Astrocyte (in vitro differentiated cells and primary cell): ENCODE results near the gene ACOX3. TPM values are rescaled to one million over a fixed set of nuclear protein-coding genes. Genes with fewer than 3 reads are reported as not detected.

Source experiments
- DNase-seq: peaks from one replicate; pipeline ENCODE4 v3.0.0-alpha.2; 2010; ENCODE audit warnings: low read depth
- FAIRE-seq: peaks from 2 replicates; lab custom pipeline; 2011; peaks lifted over from hg19 to GRCh38; lab: Jason Lieb, UNC
- H2AFZ ChIP-seq: 2 replicates; pipeline ENCODE4 v1.6.0; 2012; ENCODE audit warnings: low read depth, low read length, inconsistent platforms
- H3K27ac ChIP-seq: 2 replicates; pipeline ENCODE4 v1.5.1; 2011; ENCODE audit warnings: low read depth, low read length, inconsistent platforms
- H3K27me3 ChIP-seq: 2 replicates; pipeline ENCODE4 v1.6.0; 2011; ENCODE audit warnings: low read length, inconsistent platforms; ENCODE audit not compliant: insufficient read depth
- H3K36me3 ChIP-seq: 2 replicates; pipeline ENCODE4 v1.5.1; 2011; ENCODE audit warnings: low read length, inconsistent platforms; ENCODE audit not compliant: insufficient read depth
- H3K4me1 ChIP-seq: 2 replicates; pipeline ENCODE4 v1.5.1; 2011; ENCODE audit warnings: low read length, inconsistent platforms; ENCODE audit not compliant: insufficient read depth
- H3K4me2 ChIP-seq: 2 replicates; pipeline ENCODE4 v1.6.0; 2012; ENCODE audit warnings: low read length, inconsistent platforms
- H3K4me3 ChIP-seq: 2 replicates; pipeline ENCODE4 v1.5.1; 2011; ENCODE audit warnings: low read depth, mild to moderate bottlenecking, low read length, inconsistent platforms; ENCODE audit not compliant: insufficient read depth
- H3K79me2 ChIP-seq: 2 replicates; pipeline ENCODE4 v1.6.0; 2012; ENCODE audit warnings: mild to moderate bottlenecking, low read length, inconsistent platforms; ENCODE audit not compliant: insufficient read depth
- H3K9ac ChIP-seq: 2 replicates; pipeline ENCODE4 v1.6.0; 2012; ENCODE audit warnings: mild to moderate bottlenecking, low read length, inconsistent platforms
- H3K9me3 ChIP-seq: 2 replicates; pipeline ENCODE4 v1.5.1; 2012; ENCODE audit warnings: low read depth, mild to moderate bottlenecking, low read length, inconsistent platforms; ENCODE audit not compliant: insufficient read depth
- H4K20me1 ChIP-seq: 2 replicates; pipeline ENCODE4 v1.6.0; 2012; ENCODE audit warnings: low read length, inconsistent platforms; ENCODE audit not compliant: insufficient read depth
- H3K27ac Mint-ChIP-seq: one replicate; pipeline ENCODE4 v1.8.0; 2021; ENCODE audit warnings: mild to moderate bottlenecking, mixed read lengths; ENCODE audit not compliant: unreplicated experiment
- H3K27me3 Mint-ChIP-seq: one replicate; pipeline ENCODE4 v1.8.0; 2021; ENCODE audit warnings: low read depth, mixed read lengths; ENCODE audit not compliant: unreplicated experiment
- H3K36me3 Mint-ChIP-seq: one replicate; pipeline ENCODE4 v1.8.0; 2021; ENCODE audit warnings: low read depth, mixed read lengths; ENCODE audit not compliant: unreplicated experiment
- H3K4me1 Mint-ChIP-seq: one replicate; pipeline ENCODE4 v1.8.0; 2021; ENCODE audit warnings: low read depth, mixed read lengths; ENCODE audit not compliant: unreplicated experiment
- H3K4me3 Mint-ChIP-seq: one replicate; pipeline ENCODE4 v1.8.0; 2021; ENCODE audit warnings: mild to moderate bottlenecking, moderate library complexity, mixed read lengths; ENCODE audit not compliant: unreplicated experiment
- H3K9me3 Mint-ChIP-seq: one replicate; pipeline ENCODE4 v1.8.0; 2021; ENCODE audit warnings: mild to moderate bottlenecking, mixed read lengths; ENCODE audit not compliant: unreplicated experiment
- EZH2 ChIP-seq: IDR thresholded peaks from 2 replicates; pipeline ENCODE4 v1.6.1; 2012; ENCODE audit warnings: mild to moderate bottlenecking, low read length, inconsistent platforms; ENCODE audit not compliant: insufficient read depth
- total RNA-seq: library from RNA; stranded (reverse); gene quantifications from 2 replicates; pipeline ENCODE4 v1.2.1, GENCODE V29; 2021
- TF ChIP-seq, protein P1 (sequence below): IDR thresholded peaks from 2 replicates; pipeline ENCODE4 v1.5.1; 2011; ENCODE audit warnings: low read depth, mild to moderate bottlenecking, inconsistent platforms, low read length, moderate library complexity; ENCODE audit not compliant: insufficient read depth

Gene ACOX3
- total RNA-seq, 1 donor from 2014 or later, result 45.6 TPM

DNA sequence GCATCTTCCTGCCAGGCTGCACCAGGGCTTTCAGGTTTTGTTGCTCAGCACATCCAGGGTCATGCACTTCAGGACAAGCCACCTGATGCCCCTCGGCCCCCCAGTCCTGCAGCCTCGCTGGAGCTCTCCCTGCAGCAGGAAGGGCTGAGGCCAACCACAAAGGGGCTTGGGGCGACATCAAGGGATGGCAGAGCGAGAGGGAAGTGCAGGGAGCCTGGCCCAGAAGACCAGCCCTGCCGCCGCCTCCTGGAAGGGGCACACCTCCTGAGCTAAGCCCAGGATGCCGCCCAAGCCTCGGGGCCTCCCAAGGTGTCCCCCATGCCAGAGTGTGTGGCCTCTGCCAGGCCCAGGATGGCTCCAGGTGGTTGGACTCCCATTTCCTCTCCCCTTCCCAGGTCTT is 37.2 kb upstream of the ACOX3 start:
- Histone ChIP-seq H3K4me2 (no peak overlapping the region), H3K27me3 (no peaks in the 10 kb centered on the region), H3K4me1 (peaks cover 13% of the 10 kb centered on the region), H3K9me3 (no peaks in the 10 kb centered on the region), H3K27ac (no peak overlapping the region), H3K79me2 (no peaks in the 10 kb centered on the region), H3K4me3 (no peak overlapping the region), H3K36me3 (no peaks in the 10 kb centered on the region), H3K9ac (no peak overlapping the region), H4K20me1 (peaks cover 23% of the 10 kb centered on the region), H2AFZ (no peak overlapping the region)
- FAIRE-seq (no peak), DNase-seq (no peak)
- H3K27me3 Mint-ChIP-seq, result no peaks in the 10 kb centered on the region
- peaks cover 19% of the 10 kb centered on the region for H3K4me1 Mint-ChIP-seq
- no peak overlapping the region for H3K4me3 Mint-ChIP-seq
- TF ChIP-seq, protein P1, sequence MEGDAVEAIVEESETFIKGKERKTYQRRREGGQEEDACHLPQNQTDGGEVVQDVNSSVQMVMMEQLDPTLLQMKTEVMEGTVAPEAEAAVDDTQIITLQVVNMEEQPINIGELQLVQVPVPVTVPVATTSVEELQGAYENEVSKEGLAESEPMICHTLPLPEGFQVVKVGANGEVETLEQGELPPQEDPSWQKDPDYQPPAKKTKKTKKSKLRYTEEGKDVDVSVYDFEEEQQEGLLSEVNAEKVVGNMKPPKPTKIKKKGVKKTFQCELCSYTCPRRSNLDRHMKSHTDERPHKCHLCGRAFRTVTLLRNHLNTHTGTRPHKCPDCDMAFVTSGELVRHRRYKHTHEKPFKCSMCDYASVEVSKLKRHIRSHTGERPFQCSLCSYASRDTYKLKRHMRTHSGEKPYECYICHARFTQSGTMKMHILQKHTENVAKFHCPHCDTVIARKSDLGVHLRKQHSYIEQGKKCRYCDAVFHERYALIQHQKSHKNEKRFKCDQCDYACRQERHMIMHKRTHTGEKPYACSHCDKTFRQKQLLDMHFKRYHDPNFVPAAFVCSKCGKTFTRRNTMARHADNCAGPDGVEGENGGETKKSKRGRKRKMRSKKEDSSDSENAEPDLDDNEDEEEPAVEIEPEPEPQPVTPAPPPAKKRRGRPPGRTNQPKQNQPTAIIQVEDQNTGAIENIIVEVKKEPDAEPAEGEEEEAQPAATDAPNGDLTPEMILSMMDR, result no peak
- no peak for TF ChIP-seq EZH2
- H3K27ac Mint-ChIP-seq, result no peak overlapping the region
- no peaks in the 10 kb centered on the region for H3K9me3 Mint-ChIP-seq
- peaks cover 11% of the 10 kb centered on the region for H3K36me3 Mint-ChIP-seq

DNA sequence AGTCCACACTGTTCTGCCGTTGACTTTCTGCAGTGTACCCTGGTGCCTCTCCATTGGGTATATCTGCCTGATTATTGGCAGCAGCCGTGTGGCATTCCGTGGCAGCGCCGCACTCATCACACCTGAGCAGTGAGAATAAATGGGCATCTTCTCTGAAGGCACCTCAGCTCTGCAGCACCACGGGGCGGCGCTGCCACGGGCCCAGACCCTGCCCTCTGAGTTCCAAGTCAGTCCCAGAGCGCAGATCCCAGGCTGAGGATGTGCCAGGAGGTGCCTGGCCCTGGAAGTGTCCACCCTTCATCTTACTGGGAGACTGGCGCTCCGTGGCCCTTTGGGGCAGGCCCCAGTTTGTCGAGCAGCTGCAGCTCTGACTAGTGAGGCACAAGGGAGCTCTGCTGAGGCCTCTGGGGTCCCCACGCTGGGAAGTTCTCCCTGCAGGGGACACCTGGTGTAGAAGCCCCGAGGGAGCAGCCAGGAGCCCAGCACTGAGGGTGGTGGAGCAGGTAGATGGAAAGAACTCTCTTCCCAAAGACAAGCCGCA is 36.6 kb upstream of the ACOX3 start:
- Histone ChIP-seq H3K36me3 (no peaks in the 10 kb centered on the region), H3K4me3 (no peak overlapping the region), H3K4me2 (no peak overlapping the region), H3K9me3 (no peaks in the 10 kb centered on the region), H3K9ac (no peak overlapping the region), H2AFZ (no peak overlapping the region), H3K27me3 (no peaks in the 10 kb centered on the region), H3K4me1 (peaks cover 18% of the 10 kb centered on the region), H4K20me1 (peaks cover 26% of the 10 kb centered on the region), H3K79me2 (no peaks in the 10 kb centered on the region), H3K27ac (no peak overlapping the region)
- no peak for FAIRE-seq
- no peak overlapping the region for H3K27ac Mint-ChIP-seq
- no peak overlapping the region for H3K4me3 Mint-ChIP-seq
- peaks cover 24% of the 10 kb centered on the region for H3K4me1 Mint-ChIP-seq
- H3K9me3 Mint-ChIP-seq, result no peaks in the 10 kb centered on the region
- no peak for DNase-seq
- peaks cover 11% of the 10 kb centered on the region for H3K36me3 Mint-ChIP-seq
- TF ChIP-seq, protein P1, result no peak
- TF ChIP-seq EZH2, result no peak
- no peaks in the 10 kb centered on the region for H3K27me3 Mint-ChIP-seq

DNA sequence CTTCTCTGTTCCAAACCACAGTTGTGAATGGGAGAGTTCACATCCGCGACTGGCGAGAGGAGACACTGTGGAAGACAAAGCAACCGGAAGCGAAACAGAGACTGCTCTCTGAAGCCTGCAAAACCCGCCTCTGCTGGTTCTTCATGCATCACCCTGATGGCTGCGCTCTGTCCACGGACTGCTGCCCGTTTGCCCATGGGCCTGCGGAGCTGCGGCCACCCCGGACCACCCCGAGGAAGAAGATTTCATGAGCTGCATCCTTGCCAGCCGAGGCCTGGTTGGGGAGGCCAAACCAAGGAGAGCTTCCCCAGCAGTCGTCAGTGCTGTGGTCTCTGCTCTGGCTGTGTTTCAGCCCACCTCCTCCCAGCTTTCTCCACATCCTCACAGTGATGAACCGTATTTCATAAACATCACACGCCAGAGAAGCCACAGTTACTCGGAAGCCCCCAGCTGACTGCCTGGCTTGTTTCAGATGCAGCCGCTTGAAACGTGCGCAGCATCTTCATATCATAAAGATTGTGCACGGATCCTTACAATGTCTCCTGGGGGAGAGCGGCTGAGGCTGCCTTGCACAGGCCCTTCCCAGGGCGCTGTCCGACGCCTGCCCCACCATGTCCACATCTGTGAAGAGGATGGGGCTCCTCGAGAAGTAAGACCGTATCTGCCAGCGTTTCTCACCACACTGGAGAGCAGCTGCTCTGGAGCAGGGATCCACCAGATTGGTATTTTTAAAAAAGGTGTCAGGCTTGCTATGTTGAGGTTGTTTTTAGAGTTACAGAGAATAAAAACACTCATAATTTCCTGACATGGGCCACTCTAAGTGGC is 35.4 kb upstream of the ACOX3 start:
- no peaks in the 10 kb centered on the region for H3K27me3 ChIP-seq
- H3K4me3 Mint-ChIP-seq, result no peak overlapping the region
- H3K4me3 ChIP-seq, result no peak overlapping the region
- no peak overlapping the region for H3K9ac ChIP-seq
- peaks cover 29% of the 10 kb centered on the region for H4K20me1 ChIP-seq
- no peaks in the 10 kb centered on the region for H3K9me3 ChIP-seq
- H3K9me3 Mint-ChIP-seq, result no peaks in the 10 kb centered on the region
- FAIRE-seq (no peak), DNase-seq (no peak)
- peaks cover 27% of the 10 kb centered on the region for H3K4me1 Mint-ChIP-seq
- no peak overlapping the region for H2AFZ ChIP-seq
- H3K36me3 Mint-ChIP-seq, result peaks cover 13% of the 10 kb centered on the region
- no peaks in the 10 kb centered on the region for H3K79me2 ChIP-seq
- no peak overlapping the region for H3K4me2 ChIP-seq
- no peak overlapping the region for H3K27ac Mint-ChIP-seq
- H3K4me1 ChIP-seq, result peaks cover 21% of the 10 kb centered on the region
- TF ChIP-seq, protein P1, result no peak
- no peak for TF ChIP-seq EZH2
- no peaks in the 10 kb centered on the region for H3K36me3 ChIP-seq
- no peak overlapping the region for H3K27ac ChIP-seq
- H3K27me3 Mint-ChIP-seq, result no peaks in the 10 kb centered on the region
